Muscle layer of duodenum (tissue), 2 donors: ENCODE measurements around the gene HOXD13.

Source experiments
- H3K27ac ChIP-seq: one replicate; pipeline ENCODE4 v1.7.0; 2013; ENCODE audit warnings: mild to moderate bottlenecking, low read length
- H3K27me3 ChIP-seq: one replicate; pipeline ENCODE4 v1.7.0; 2013; ENCODE audit warnings: low read depth, mild to moderate bottlenecking, control low read depth, low read length
- H3K36me3 ChIP-seq, 2 donors: one replicate each; pipeline ENCODE4 v1.7.0; 2013; ENCODE audit warnings: low read length in 2 of 2, control low read depth in 1 of 2, mild to moderate bottlenecking in 1 of 2; ENCODE audit not compliant: insufficient read depth in 2 of 2, control insufficient read depth in 1 of 2
- H3K4me1 ChIP-seq, 2 donors: one replicate each; pipeline ENCODE4 v1.7.0; 2013; ENCODE audit warnings: low read length in 2 of 2, mild to moderate bottlenecking in 2 of 2, control low read depth in 1 of 2, moderate library complexity in 1 of 2; ENCODE audit not compliant: insufficient read depth in 2 of 2, control insufficient read depth in 1 of 2
- H3K4me3 ChIP-seq, 2 donors: one replicate each; pipeline ENCODE4 v1.7.0; 2013; ENCODE audit warnings: low read length in 2 of 2, low read depth in 1 of 2, mild to moderate bottlenecking in 1 of 2
- H3K9me3 ChIP-seq, 2 donors: one replicate each; pipeline ENCODE4 v1.7.0; 2013; ENCODE audit warnings: low read length in 2 of 2, control low read depth in 1 of 2, mild to moderate bottlenecking in 1 of 2; ENCODE audit not compliant: control insufficient read depth in 1 of 2
- donor health status: healthy.

Gene HOXD13

GRCh38 chr2:176074919-176075425 is 17.5 kb upstream of the HOXD13 start:
- H3K9me3 ChIP-seq = peaks cover 0 to 5% of the 10 kb centered on the region in 2 donors
- H3K27ac ChIP-seq = no peak overlapping the region
- no peaks in the 10 kb centered on the region for H3K36me3 ChIP-seq
- H3K4me3 ChIP-seq = no peak overlapping the region
- peaks cover 87% of the 10 kb centered on the region for H3K27me3 ChIP-seq
- peaks cover 3 to 24% of the 10 kb centered on the region in 2 donors for H3K4me1 ChIP-seq

- peaks cover 0 to 5% of the 10 kb centered on the region in 2 donors for H3K9me3 ChIP-seq
- peaks cover 3 to 26% of the 10 kb centered on the region in 2 donors for H3K4me1 ChIP-seq
- H3K4me3 ChIP-seq = no peak overlapping the region
- H3K36me3 ChIP-seq = no peaks in the 10 kb centered on the region
- H3K27me3 ChIP-seq = peaks cover 85% of the 10 kb centered on the region
- H3K27ac ChIP-seq = no peak overlapping the region
Measured at GRCh38 chr2:176075481-176075880, 17.0 kb upstream of the HOXD13 start.

GRCh38 chr2:176076063-176076462 is 16.5 kb upstream of the HOXD13 start:
- peaks cover 86% of the 10 kb centered on the region for H3K27me3 ChIP-seq
- no peak overlapping the region for H3K4me3 ChIP-seq
- no peak overlapping the region for H3K27ac ChIP-seq
- H3K4me1 ChIP-seq = peaks cover 3 to 28% of the 10 kb centered on the region in 2 donors
- H3K36me3 ChIP-seq = no peaks in the 10 kb centered on the region
- H3K9me3 ChIP-seq = peaks cover 0 to 5% of the 10 kb centered on the region in 2 donors

- no peak overlapping the region for H3K27ac ChIP-seq
- H3K4me3 ChIP-seq = no peak overlapping the region
- peaks cover 84% of the 10 kb centered on the region for H3K27me3 ChIP-seq
- H3K9me3 ChIP-seq = peaks cover 0 to 5% of the 10 kb centered on the region in 2 donors
- H3K4me1 ChIP-seq = peaks cover 3 to 25% of the 10 kb centered on the region in 2 donors
- no peaks in the 10 kb centered on the region for H3K36me3 ChIP-seq
Measured at GRCh38 chr2:176076796-176077195, 15.7 kb upstream of the HOXD13 start.

GRCh38 chr2:176078541-176079284 is 13.8 kb upstream of the HOXD13 start:
- Histone ChIP-seq H3K4me3 (no peak overlapping the region), H3K9me3 (peaks cover 0 to 5% of the 10 kb centered on the region in 2 donors), H3K27ac (no peak overlapping the region), H3K4me1 (peaks cover 3 to 28% of the 10 kb centered on the region in 2 donors), H3K36me3 (no peaks in the 10 kb centered on the region), H3K27me3 (peaks cover 84% of the 10 kb centered on the region)

GRCh38 chr2:176079285-176079830 is 13.2 kb upstream of the HOXD13 start:
- Histone ChIP-seq H3K9me3 (peaks cover 0 to 5% of the 10 kb centered on the region in 2 donors), H3K27me3 (peaks cover 85% of the 10 kb centered on the region), H3K4me1 (peaks cover 3 to 31% of the 10 kb centered on the region in 2 donors), H3K36me3 (no peaks in the 10 kb centered on the region), H3K4me3 (peak overlapping the region in 1 of 2 donors; percentile 43), H3K27ac (no peak overlapping the region)

- peaks cover 3 to 36% of the 10 kb centered on the region in 2 donors for H3K4me1 ChIP-seq
- peak overlapping the region in 1 of 2 donors; percentile 43 for H3K4me3 ChIP-seq
- no peaks in the 10 kb centered on the region for H3K36me3 ChIP-seq
- H3K27me3 ChIP-seq = peaks cover 85% of the 10 kb centered on the region
- no peak overlapping the region for H3K27ac ChIP-seq
- peaks cover 0 to 5% of the 10 kb centered on the region in 2 donors for H3K9me3 ChIP-seq
Measured at GRCh38 chr2:176079831-176080539, 12.5 kb upstream of the HOXD13 start.

- Histone ChIP-seq H3K27ac (no peak overlapping the region), H3K4me3 (no peak overlapping the region), H3K36me3 (no peaks in the 10 kb centered on the region), H3K9me3 (peaks cover 0 to 5% of the 10 kb centered on the region in 2 donors), H3K27me3 (peaks cover 86% of the 10 kb centered on the region), H3K4me1 (peaks cover 3 to 44% of the 10 kb centered on the region in 2 donors)
Measured at GRCh38 chr2:176080540-176081375, 11.8 kb upstream of the HOXD13 start.

- Histone ChIP-seq H3K4me1 (peaks cover 3 to 50% of the 10 kb centered on the region in 2 donors), H3K4me3 (no peak overlapping the region), H3K27me3 (peaks cover 88% of the 10 kb centered on the region), H3K36me3 (no peaks in the 10 kb centered on the region), H3K27ac (no peak overlapping the region), H3K9me3 (peaks cover 0 to 5% of the 10 kb centered on the region in 2 donors)
Measured at GRCh38 chr2:176081376-176081836, 11.1 kb upstream of the HOXD13 start.

GRCh38 chr2:176081837-176082524 is 10.5 kb upstream of the HOXD13 start:
- no peaks in the 10 kb centered on the region for H3K36me3 ChIP-seq
- H3K27me3 ChIP-seq = peaks cover 89% of the 10 kb centered on the region
- H3K4me3 ChIP-seq = no peak overlapping the region
- peaks cover 0 to 5% of the 10 kb centered on the region in 2 donors for H3K9me3 ChIP-seq
- no peak overlapping the region for H3K27ac ChIP-seq
- peaks cover 3 to 52% of the 10 kb centered on the region in 2 donors for H3K4me1 ChIP-seq
